Ovary (tissue), 3 donors: ENCODE results near the gene MYD88.
A peak's percentile ranks its signal among the peaks of the same experiment; 100 is the strongest.

Experiments
- CTCF ChIP-seq, 3 donors: fragments of 450-650 bp in 2 of 3; fragments of 200-600 bp in 1 of 3; IDR thresholded peaks; one replicate each; pipeline versions ENCODE4 v1.5.1 to v1.8.0; 2016 to 2022; ENCODE audit warnings: antibody characterized with exemption in 3 of 3, mild to moderate bottlenecking in 1 of 3
- POLR2A ChIP-seq: fragments of 450-650 bp; IDR thresholded peaks from one replicate; pipeline ENCODE4 v1.6.1; 2017; ENCODE audit warnings: antibody characterized with exemption, mild to moderate bottlenecking, moderate library complexity
- donor health status: DM: no; HTN: no; CAD: no.

DNA sequence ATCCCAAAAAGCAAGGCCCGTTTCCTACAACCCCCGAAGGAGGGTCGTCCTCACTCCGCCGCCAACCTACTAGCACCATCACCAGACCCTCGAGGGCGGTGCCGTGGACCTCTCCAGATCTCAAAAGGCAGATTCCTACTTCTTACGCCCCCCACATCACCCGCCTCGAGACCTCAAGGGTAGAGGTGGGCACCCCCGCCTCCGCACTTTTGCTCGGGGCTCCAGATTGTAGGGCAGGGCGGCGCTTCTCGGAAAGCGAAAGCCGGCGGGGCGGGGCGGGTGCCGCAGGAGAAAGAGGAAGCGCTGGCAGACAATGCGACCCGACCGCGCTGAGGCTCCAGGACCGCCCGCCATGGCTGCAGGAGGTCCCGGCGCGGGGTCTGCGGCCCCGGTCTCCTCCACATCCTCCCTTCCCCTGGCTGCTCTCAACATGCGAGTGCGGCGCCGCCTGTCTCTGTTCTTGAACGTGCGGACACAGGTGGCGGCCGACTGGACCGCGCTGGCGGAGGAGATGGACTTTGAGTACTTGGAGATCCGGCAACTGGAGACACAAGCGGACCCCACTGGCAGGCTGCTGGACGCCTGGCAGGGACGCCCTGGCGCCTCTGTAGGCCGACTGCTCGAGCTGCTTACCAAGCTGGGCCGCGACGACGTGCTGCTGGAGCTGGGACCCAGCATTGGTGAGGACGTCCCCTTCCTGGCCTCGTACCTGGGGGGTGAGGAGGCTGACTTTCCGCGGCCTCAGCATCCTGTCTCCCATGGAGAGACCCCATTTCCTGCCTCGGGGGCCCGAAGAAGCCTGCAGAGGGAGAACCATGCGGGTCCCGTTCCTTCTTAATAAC lies at the start of gene MYD88:
- peak; percentile 43 for TF ChIP-seq POLR2A
- TF ChIP-seq CTCF (IDR thresholded peaks at IDR 0.05) = no peak
